HEK293 (cell line): ENCODE measurements around the gene AFF3.

Experiments
- CTCF ChIA-PET: fragments of 350-600 bp; formaldehyde crosslinking; extraction: SDS; loops from one replicate; lab custom pipeline; 2021; ENCODE audit warnings: antibody characterized with exemption; lab: Yijun Ruan, JAX
- POLR2A ChIA-PET: fragments of 300-600 bp; formaldehyde crosslinking; extraction: SDS; loops from one replicate; lab custom pipeline; 2020; ENCODE audit warnings: antibody characterized with exemption, inconsistent platforms; lab: Yijun Ruan, JAX
- H3K27ac ChIP-seq: fragments of 200-500 bp; sonication (Bioruptor generic); 2 replicates; pipeline ENCODE4 v1.5.1; 2014; ENCODE audit warnings: low read depth, low read length, control low read depth, inconsistent platforms; ENCODE audit errors: extremely low read depth
- H3K36me3 ChIP-seq, 2 experiments: fragments of 200-500 bp in 1 of 2; sonication (Bioruptor generic) in 1 of 2; 1 replicate in 1 of 2; 2 replicates in 1 of 2; pipeline ENCODE4 v1.5.1; 2014 to 2017; ENCODE audit warnings: inconsistent platforms in 2 of 2, low read length in 2 of 2; ENCODE audit not compliant: control insufficient read depth in 2 of 2, insufficient read depth in 1 of 2
- H3K4me1 ChIP-seq: fragments of 200-500 bp; sonication (Bioruptor generic); 2 replicates; pipeline ENCODE4 v1.5.1; 2014; ENCODE audit warnings: mild to moderate bottlenecking, low read length, inconsistent platforms; ENCODE audit not compliant: control insufficient read depth, insufficient read depth
- H3K4me3 ChIP-seq: 2 replicates; pipeline ENCODE4 v1.5.1; 2011; ENCODE audit warnings: low read depth, mild to moderate bottlenecking, control low read depth, low read length, moderate library complexity
- H3K9me3 ChIP-seq: fragments of 200-500 bp; sonication (Bioruptor generic); 2 replicates; pipeline ENCODE4 v1.5.1; 2014; ENCODE audit warnings: low read depth, low read length, inconsistent platforms; ENCODE audit not compliant: control insufficient read depth, insufficient read depth
- EGR2 ChIP-seq: fragments of 450-650 bp; formaldehyde crosslinking; IDR thresholded peaks from 2 replicates; pipeline ENCODE4 v1.5.1; 2016; ENCODE audit warnings: low read depth, missing biosample characterization, missing genetic modification characterization
- GLIS1 ChIP-seq: fragments of 450-650 bp; formaldehyde crosslinking; IDR thresholded peaks from 2 replicates; pipeline ENCODE4 v1.5.1; 2016; ENCODE audit warnings: missing biosample characterization, missing genetic modification characterization
- GLIS2 ChIP-seq: fragments of 450-650 bp; formaldehyde crosslinking; IDR thresholded peaks from 2 replicates; pipeline ENCODE4 v1.5.1; 2016; ENCODE audit warnings: missing biosample characterization, missing genetic modification characterization
- SP7 ChIP-seq: fragments of 450-650 bp; formaldehyde crosslinking; IDR thresholded peaks from 2 replicates; pipeline ENCODE4 v1.5.1; 2016; ENCODE audit warnings: missing biosample characterization, missing genetic modification characterization
- YY1 ChIP-seq: fragments of 450-650 bp; formaldehyde crosslinking; IDR thresholded peaks from 2 replicates; pipeline ENCODE4 v1.5.1; 2018; ENCODE audit warnings: missing biosample characterization, missing genetic modification characterization
- ZBTB1 ChIP-seq: fragments of 450-650 bp; formaldehyde crosslinking; IDR thresholded peaks from 2 replicates; pipeline ENCODE4 v1.5.1; 2016; ENCODE audit warnings: missing biosample characterization, missing genetic modification characterization
- ZNF138 ChIP-seq: fragments of 450-650 bp; formaldehyde crosslinking; IDR thresholded peaks from 2 replicates; pipeline ENCODE4 v1.5.1; 2016; ENCODE audit warnings: missing biosample characterization, missing genetic modification characterization, borderline replicate concordance
- ZNF157 ChIP-seq: fragments of 450-650 bp; formaldehyde crosslinking; IDR thresholded peaks from 2 replicates; pipeline ENCODE4 v1.5.1; 2016; ENCODE audit warnings: missing biosample characterization, missing genetic modification characterization
- ZNF175 ChIP-seq: fragments of 450-650 bp; formaldehyde crosslinking; IDR thresholded peaks from 2 replicates; pipeline ENCODE4 v1.5.1; 2016; ENCODE audit warnings: missing biosample characterization, missing genetic modification characterization
- ZNF529 ChIP-seq: fragments of 450-650 bp; formaldehyde crosslinking; IDR thresholded peaks from 2 replicates; pipeline ENCODE4 v1.5.1; 2017; ENCODE audit warnings: missing genetic modification characterization, missing biosample characterization; ENCODE audit not compliant: insufficient replicate concordance
- ZNF530 ChIP-seq: fragments of 450-650 bp; formaldehyde crosslinking; IDR thresholded peaks from 2 replicates; pipeline ENCODE4 v1.5.1; 2016; ENCODE audit warnings: low read depth, missing biosample characterization, missing genetic modification characterization
- ZNF549 ChIP-seq: fragments of 450-650 bp; IDR thresholded peaks from 2 replicates; pipeline ENCODE4 v1.5.1; 2018; ENCODE audit warnings: missing biosample characterization, missing genetic modification characterization, mild to moderate bottlenecking, inconsistent platforms, moderate library complexity
- ZNF560 ChIP-seq: fragments of 450-650 bp; formaldehyde crosslinking; IDR thresholded peaks from 2 replicates; pipeline ENCODE4 v1.5.1; 2017; ENCODE audit warnings: missing biosample characterization, missing genetic modification characterization, borderline replicate concordance
- ZNF561 ChIP-seq: fragments of 450-650 bp; IDR thresholded peaks from 2 replicates; pipeline ENCODE4 v1.5.1; 2018; ENCODE audit warnings: missing biosample characterization, missing genetic modification characterization, borderline replicate concordance
- ZNF600 ChIP-seq: fragments of 450-650 bp; formaldehyde crosslinking; IDR thresholded peaks from 2 replicates; pipeline ENCODE4 v1.5.1; 2016; ENCODE audit warnings: missing biosample characterization, missing genetic modification characterization
- ZNF76 ChIP-seq: fragments of 450-650 bp; formaldehyde crosslinking; IDR thresholded peaks from 2 replicates; pipeline ENCODE4; 2016; ENCODE audit warnings: low read depth, missing biosample characterization, missing genetic modification characterization, borderline replicate concordance
- TF ChIP-seq, protein P1 (sequence below): sonication (generic); formaldehyde crosslinking; IDR thresholded peaks from 2 replicates; pipeline ENCODE4 v1.8.1; 2022; ENCODE audit warnings: mild to moderate bottlenecking, moderate library complexity, missing genetic modification reagents
- TF ChIP-seq, protein P2 (sequence below): fragments of 450-650 bp; formaldehyde crosslinking; IDR thresholded peaks from 2 replicates; pipeline ENCODE4 v1.5.1; 2017; ENCODE audit warnings: missing biosample characterization, missing genetic modification characterization
- TF ChIP-seq, protein P3 (sequence below): fragments of 450-650 bp; formaldehyde crosslinking; IDR thresholded peaks from 2 replicates; pipeline ENCODE4 v1.5.1; 2016; ENCODE audit warnings: missing biosample characterization, missing genetic modification characterization, low read depth

The AFF3 gene

DNA sequence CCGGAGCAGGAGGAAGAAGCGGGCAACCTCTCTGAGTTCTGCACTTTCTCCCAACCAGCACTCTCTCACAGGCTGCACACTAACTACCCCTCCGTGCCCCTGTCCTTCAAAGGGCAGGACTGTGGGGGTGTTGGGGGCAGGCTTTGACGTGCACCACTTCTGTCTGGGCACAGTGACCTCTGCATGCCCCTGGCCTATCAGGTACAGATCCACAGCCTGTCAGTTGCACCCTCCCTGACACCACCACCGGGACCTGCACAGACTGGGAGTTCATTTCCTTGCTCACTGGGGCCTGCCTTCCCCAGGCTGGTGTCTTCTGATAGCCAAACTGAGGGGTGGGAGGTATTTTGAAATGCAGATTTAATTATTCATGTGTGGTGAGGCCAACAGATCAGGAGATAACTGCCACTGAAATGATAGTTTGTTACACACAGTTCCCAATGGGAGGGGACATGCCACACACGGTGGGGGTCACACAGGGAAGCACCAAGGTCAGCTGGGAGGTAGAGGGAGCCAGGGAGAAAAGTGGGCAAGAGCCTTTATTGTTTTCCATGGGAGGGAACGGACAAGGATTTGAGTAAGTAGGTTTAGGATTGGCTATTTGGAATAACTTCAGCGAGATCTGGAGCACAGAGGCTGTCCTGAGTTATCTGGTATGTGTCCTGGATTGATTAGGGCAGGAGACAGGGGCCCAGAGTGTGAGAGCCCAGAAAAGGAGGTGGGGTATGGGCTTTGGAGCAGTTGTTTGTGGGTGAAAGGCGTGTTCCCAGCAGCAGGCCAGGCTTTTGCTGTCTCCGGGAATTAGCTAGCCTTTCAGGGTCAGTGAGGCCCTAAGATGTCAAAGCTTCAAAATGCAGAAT, 251.6 kb downstream of the AFF3 start:
- Histone ChIP-seq H3K4me3 (no peak overlapping the region), H3K27ac (no peak overlapping the region)
- ChIA-PET CTCF (no interaction called here), POLR2A (interaction anchor here (0.6 kb wide), 1 partner anchor 139 kb away, joined by 3 read pairs; no protein-coding TSS in a partner anchor)
- TF ChIP-seq YY1, result no peak
- TF ChIP-seq ZNF157, result no peak
- TF ChIP-seq ZNF76 (tag by site-specific recombination), result no peak
- TF ChIP-seq ZBTB1 (tag by site-specific recombination), result no peak
- TF ChIP-seq, protein P1, sequence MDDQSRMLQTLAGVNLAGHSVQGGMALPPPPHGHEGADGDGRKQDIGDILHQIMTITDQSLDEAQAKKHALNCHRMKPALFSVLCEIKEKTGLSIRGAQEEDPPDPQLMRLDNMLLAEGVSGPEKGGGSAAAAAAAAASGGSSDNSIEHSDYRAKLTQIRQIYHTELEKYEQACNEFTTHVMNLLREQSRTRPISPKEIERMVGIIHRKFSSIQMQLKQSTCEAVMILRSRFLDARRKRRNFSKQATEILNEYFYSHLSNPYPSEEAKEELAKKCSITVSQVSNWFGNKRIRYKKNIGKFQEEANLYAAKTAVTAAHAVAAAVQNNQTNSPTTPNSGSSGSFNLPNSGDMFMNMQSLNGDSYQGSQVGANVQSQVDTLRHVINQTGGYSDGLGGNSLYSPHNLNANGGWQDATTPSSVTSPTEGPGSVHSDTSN (CRISPR knock-in tag), result no peak
- no peak for TF ChIP-seq ZNF600
- TF ChIP-seq GLIS1 (tag by site-specific recombination), result no peak
- no peak for TF ChIP-seq ZNF138 (tag by site-specific recombination)
- no peak for TF ChIP-seq ZNF561 (tag by site-specific recombination)
- no peak for TF ChIP-seq ZNF175 (tag by site-specific recombination)
- TF ChIP-seq EGR2 (tag by site-specific recombination), result no peak
- TF ChIP-seq, protein P2, sequence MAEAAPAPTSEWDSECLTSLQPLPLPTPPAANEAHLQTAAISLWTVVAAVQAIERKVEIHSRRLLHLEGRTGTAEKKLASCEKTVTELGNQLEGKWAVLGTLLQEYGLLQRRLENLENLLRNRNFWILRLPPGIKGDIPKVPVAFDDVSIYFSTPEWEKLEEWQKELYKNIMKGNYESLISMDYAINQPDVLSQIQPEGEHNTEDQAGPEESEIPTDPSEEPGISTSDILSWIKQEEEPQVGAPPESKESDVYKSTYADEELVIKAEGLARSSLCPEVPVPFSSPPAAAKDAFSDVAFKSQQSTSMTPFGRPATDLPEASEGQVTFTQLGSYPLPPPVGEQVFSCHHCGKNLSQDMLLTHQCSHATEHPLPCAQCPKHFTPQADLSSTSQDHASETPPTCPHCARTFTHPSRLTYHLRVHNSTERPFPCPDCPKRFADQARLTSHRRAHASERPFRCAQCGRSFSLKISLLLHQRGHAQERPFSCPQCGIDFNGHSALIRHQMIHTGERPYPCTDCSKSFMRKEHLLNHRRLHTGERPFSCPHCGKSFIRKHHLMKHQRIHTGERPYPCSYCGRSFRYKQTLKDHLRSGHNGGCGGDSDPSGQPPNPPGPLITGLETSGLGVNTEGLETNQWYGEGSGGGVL (tag by site-specific recombination), result no peak
- no peak for TF ChIP-seq GLIS2
- no peak for TF ChIP-seq ZNF549
- TF ChIP-seq, all 188 proteins: peak for 0
- H3K36me3 ChIP-seq, result no peaks in the 10 kb centered on the region
- H3K9me3 ChIP-seq, result no peaks in the 10 kb centered on the region
- H3K4me1 ChIP-seq, result peaks cover 2% of the 10 kb centered on the region; the same call in 1 of the 2 replicates

DNA sequence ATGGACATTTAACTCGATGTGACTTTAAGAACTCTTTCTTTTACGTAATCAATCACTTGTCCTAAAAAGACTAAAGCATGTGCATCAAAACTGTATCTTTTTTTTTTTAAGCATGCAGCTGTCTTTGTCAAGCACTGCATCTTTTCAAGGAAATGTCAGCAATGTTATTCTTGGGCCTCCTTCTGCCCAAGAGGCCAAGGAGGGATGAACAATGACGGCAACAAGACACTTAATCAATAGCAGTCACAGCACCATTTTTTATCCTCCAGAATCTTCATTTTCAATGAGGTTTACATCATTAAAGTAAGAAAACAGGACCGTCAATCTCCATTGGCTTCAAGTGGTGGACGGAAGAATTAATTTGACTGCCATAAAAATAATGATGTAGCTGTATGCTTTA, 253.8 kb downstream of the AFF3 start:
- Histone ChIP-seq H3K4me1 (peaks cover 2% of the 10 kb centered on the region; the same call in 1 of the 2 replicates), H3K4me3 (no peak overlapping the region), H3K9me3 (no peaks in the 10 kb centered on the region), H3K36me3 (no peaks in the 10 kb centered on the region), H3K27ac (no peak overlapping the region)
- TF ChIP-seq GLIS1 (tag by site-specific recombination) (no peak), ZNF530 (no peak), ZNF529 (tag by site-specific recombination) (no peak), ZNF560 (tag by site-specific recombination) (no peak), SP7 (tag by site-specific recombination) (no peak)
- TF ChIP-seq, protein P3, sequence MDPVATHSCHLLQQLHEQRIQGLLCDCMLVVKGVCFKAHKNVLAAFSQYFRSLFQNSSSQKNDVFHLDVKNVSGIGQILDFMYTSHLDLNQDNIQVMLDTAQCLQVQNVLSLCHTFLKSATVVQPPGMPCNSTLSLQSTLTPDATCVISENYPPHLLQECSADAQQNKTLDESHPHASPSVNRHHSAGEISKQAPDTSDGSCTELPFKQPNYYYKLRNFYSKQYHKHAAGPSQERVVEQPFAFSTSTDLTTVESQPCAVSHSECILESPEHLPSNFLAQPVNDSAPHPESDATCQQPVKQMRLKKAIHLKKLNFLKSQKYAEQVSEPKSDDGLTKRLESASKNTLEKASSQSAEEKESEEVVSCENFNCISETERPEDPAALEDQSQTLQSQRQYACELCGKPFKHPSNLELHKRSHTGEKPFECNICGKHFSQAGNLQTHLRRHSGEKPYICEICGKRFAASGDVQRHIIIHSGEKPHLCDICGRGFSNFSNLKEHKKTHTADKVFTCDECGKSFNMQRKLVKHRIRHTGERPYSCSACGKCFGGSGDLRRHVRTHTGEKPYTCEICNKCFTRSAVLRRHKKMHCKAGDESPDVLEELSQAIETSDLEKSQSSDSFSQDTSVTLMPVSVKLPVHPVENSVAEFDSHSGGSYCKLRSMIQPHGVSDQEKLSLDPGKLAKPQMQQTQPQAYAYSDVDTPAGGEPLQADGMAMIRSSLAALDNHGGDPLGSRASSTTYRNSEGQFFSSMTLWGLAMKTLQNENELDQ (tag by site-specific recombination), result no peak
- POLR2A ChIA-PET, result no interaction called here
- CTCF ChIA-PET, result interaction anchor here (1.0 kb wide), 1 partner anchor 329 kb away, joined by 3 read pairs; no protein-coding TSS in a partner anchor
